OCI-M1 (cell line): ENCODE data around the gene TBC1D5.
"Not testable (repeated sequence)": the region's sequence is repeated elsewhere in the genome, so short reads cannot be mapped to it uniquely, and the experiment has no call there.

Experiments
- DNase-seq: peaks from one replicate; lab custom pipeline; 2025; lab: John Stamatoyannopoulos, UW

Gene TBC1D5

GRCh38 chr3:17749705-17750293 is 7.4 kb upstream of the TBC1D5 start:
- DNase-seq, result peak; percentile 49

GRCh38 chr3:17749281-17749680 is 6.8 kb upstream of the TBC1D5 start:
- peak; percentile 49 for DNase-seq

- DNase-seq, result no peak
Observed at GRCh38 chr3:17747890-17748247, 5.4 kb upstream of the TBC1D5 start.

GRCh38 chr3:17747174-17747889 is 4.9 kb upstream of the TBC1D5 start:
- DNase-seq, result no peak

GRCh38 chr3:17745894-17746293 is 3.5 kb upstream of the TBC1D5 start:
- no peak for DNase-seq

GRCh38 chr3:17745301-17745700 is 2.9 kb upstream of the TBC1D5 start:
- no peak for DNase-seq

GRCh38 chr3:17744693-17745092 is 2.3 kb upstream of the TBC1D5 start:
- DNase-seq, result no peak

- DNase-seq, result no peak
Observed at GRCh38 chr3:17743658-17743995, 1.2 kb upstream of the TBC1D5 start.

- DNase-seq, result no peak
Observed at GRCh38 chr3:17742880-17743657, 638 bp upstream of the TBC1D5 start.

GRCh38 chr3:17741621-17742101 is 770 bp downstream of the TBC1D5 start:
- peak; percentile 86 for DNase-seq

GRCh38 chr3:17740721-17741141 is 1.7 kb downstream of the TBC1D5 start:
- DNase-seq, result peak; percentile 75

- DNase-seq, result no peak
Observed at GRCh38 chr3:17738921-17739320, 3.5 kb downstream of the TBC1D5 start.

GRCh38 chr3:17738219-17738618 is 4.2 kb downstream of the TBC1D5 start:
- no peak for DNase-seq

GRCh38 chr3:17737591-17737990 is 4.8 kb downstream of the TBC1D5 start:
- DNase-seq, result peak; percentile 41

GRCh38 chr3:17735362-17735761 is 7.1 kb downstream of the TBC1D5 start:
- DNase-seq, result not testable (repeated sequence)

GRCh38 chr3:17733768-17734167 is 8.7 kb downstream of the TBC1D5 start:
- DNase-seq, result no peak

- peak; percentile 45 for DNase-seq
Observed at GRCh38 chr3:17733215-17733614, 9.2 kb downstream of the TBC1D5 start.

- DNase-seq, result peak; percentile 96
Observed at GRCh38 chr3:17730318-17730967, 12.0 kb downstream of the TBC1D5 start.

GRCh38 chr3:17726313-17726712 is 16.1 kb downstream of the TBC1D5 start:
- DNase-seq, result no peak

- DNase-seq, result not testable (repeated sequence)
Observed at GRCh38 chr3:17725844-17726243, 16.6 kb downstream of the TBC1D5 start.

GRCh38 chr3:17724948-17725347 is 17.5 kb downstream of the TBC1D5 start:
- DNase-seq, result no peak

- DNase-seq, result no peak
Observed at GRCh38 chr3:17724122-17724521, 18.3 kb downstream of the TBC1D5 start.

- peak; percentile 9 for DNase-seq
Observed at GRCh38 chr3:17717411-17717810, 25.0 kb downstream of the TBC1D5 start.
